Transverse colon (tissue), 4 donors: ENCODE data around the gene EXOC8. TPM values are rescaled to one million over a fixed set of nuclear protein-coding genes. Genes with fewer than 3 reads are reported as not detected.
"Not testable (repeated sequence)": the region's sequence is repeated elsewhere in the genome, so short reads cannot be mapped to it uniquely, and the experiment has no call there.

Experiments used
- DNase-seq: peaks from one replicate; pipeline ENCODE4 v3.0.0-alpha.2; 2019
- H3K27ac ChIP-seq, 4 donors: fragments of 200-600 bp; sonication (generic); 2 replicates each; pipeline ENCODE4 v1.5.1; 2016 to 2018; ENCODE audit warnings: inconsistent platforms in 4 of 4
- H3K27me3 ChIP-seq: fragments of 200-600 bp; sonication (generic); 2 replicates; pipeline ENCODE4 v1.5.1; 2017; ENCODE audit warnings: inconsistent platforms
- H3K36me3 ChIP-seq, 4 donors: fragments of 200-600 bp; sonication (generic); 2 replicates each; pipeline ENCODE4 v1.5.1; 2017 to 2019; ENCODE audit warnings: inconsistent platforms in 4 of 4
- H3K4me1 ChIP-seq, 4 donors: fragments of 200-600 bp; sonication (generic); 2 replicates each; pipeline ENCODE4 v1.5.1; 2017 to 2020; ENCODE audit warnings: inconsistent platforms in 4 of 4
- H3K4me3 ChIP-seq, 4 donors: fragments of 200-600 bp; sonication (generic); 1 replicate in 1 of 4; 2 replicates in 3 of 4; pipeline versions ENCODE4 v1.5.1 to v1.6.1; 2017 to 2019; ENCODE audit warnings: inconsistent platforms in 4 of 4
- H3K9me3 ChIP-seq, 2 donors: fragments of 200-600 bp; sonication (generic); 2 replicates each; pipeline ENCODE4 v1.5.1; 2017 to 2019; ENCODE audit warnings: inconsistent platforms in 2 of 2
- CTCF ChIP-seq, 5 experiments: fragments of 200-600 bp in 3 of 5; fragments of 450-650 bp in 2 of 5; sonication (generic) in 3 of 5; IDR thresholded peaks; 1 replicate in 2 of 5; 2 replicates in 3 of 5; pipeline ENCODE4 v1.5.1; 2016 to 2017; ENCODE audit warnings: antibody characterized with exemption in 5 of 5, inconsistent platforms in 3 of 5, mild to moderate bottlenecking in 2 of 5, moderate library complexity in 1 of 5
- EP300 ChIP-seq: sonication (generic); formaldehyde crosslinking; IDR thresholded peaks from one replicate; pipeline ENCODE4 v1.6.1; 2017; ENCODE audit warnings: antibody characterized with exemption, low read depth
- POLR2A ChIP-seq: fragments of 450-650 bp; IDR thresholded peaks from one replicate; pipeline ENCODE4 v1.6.1; 2016; ENCODE audit warnings: antibody characterized with exemption, mild to moderate bottlenecking, moderate library complexity
- POLR2AphosphoS5 ChIP-seq, 3 donors: sonication (generic); formaldehyde crosslinking; IDR thresholded peaks; one replicate each; pipeline ENCODE4 v1.6.1; 2016; ENCODE audit warnings: antibody characterized with exemption in 3 of 3
- WGBS, 2 donors: methylation state at CpG; one replicate each; pipeline ENCODE4 v1.1.5; 2018; ENCODE audit warnings: low coverage in 1 of 2; 5-methylcytosine and 5-hydroxymethylcytosine counted together
- in situ Hi-C, 4 donors: fragments of 200-750 bp; cut with MboI; loops; one replicate each; pipeline versions ENCODE4 v1.15.0 to v1.15.1; 2017; ENCODE audit warnings: low sequenced_read_pairs in 3 of 4, low pct_ligation_motif_present in 1 of 4, low pct_unique_long_range_greater_than_20kb in 1 of 4
- intact Hi-C: fragments of 100-400 bp; cut with DNase I; formaldehyde crosslinking; loops from one replicate; pipeline ENCODE4 v1.15.1; 2023; ENCODE audit warnings: low total_unique reads
- total RNA-seq, 4 donors: library from RNA; depleted of rRNA; stranded (reverse); fragments of >200 nt; gene quantifications; one replicate each; pipeline ENCODE4 v1.1.0, GENCODE V29; 2016

Gene EXOC8
- total RNA-seq, 4 donors from 2014 or later = 9.0 to 18.3 (median 13.3) TPM

DNA sequence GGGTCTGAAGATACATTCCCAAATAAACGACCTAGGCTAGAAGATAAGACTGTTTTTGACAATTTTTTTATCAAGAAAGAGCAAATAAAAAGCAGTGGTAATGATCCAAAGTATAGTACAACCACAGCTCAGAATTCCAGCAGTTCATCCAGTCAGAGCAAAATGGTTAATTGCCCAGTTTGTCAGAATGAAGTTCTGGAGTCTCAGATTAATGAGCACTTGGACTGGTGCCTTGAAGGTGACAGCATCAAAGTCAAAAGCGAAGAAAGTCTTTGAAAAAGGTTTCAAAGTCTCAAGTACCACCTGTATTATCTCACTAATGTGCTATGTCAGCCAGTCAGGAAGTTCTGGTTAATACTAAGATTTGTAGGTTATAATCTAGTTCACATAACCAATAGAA, 15.4 kb upstream of the EXOC8 start:
- Histone ChIP-seq H3K9me3 (no peaks in the 10 kb centered on the region), H3K27ac (no peak overlapping the region), H3K4me1 (peaks cover 0 to 2% (median 2%) of the 10 kb centered on the region in 4 donors), H3K27me3 (no peaks in the 10 kb centered on the region), H3K36me3 (peaks cover 0 to 33% (median 6%) of the 10 kb centered on the region in 4 donors), H3K4me3 (no peak overlapping the region)
- DNase-seq = no peak
- in situ Hi-C loops (loop anchor here in 1 of 4 donors (10.0 kb wide), 1 partner anchor 252 kb away; no protein-coding TSS in a partner anchor), intact Hi-C loops (no loop called here)
- TF ChIP-seq POLR2AphosphoS5 (IDR thresholded peaks at IDR 0.05) = no peak
- TF ChIP-seq POLR2A = no peak
- no peak for TF ChIP-seq CTCF (IDR thresholded peaks at IDR 0.05)
- no peak for TF ChIP-seq EP300
- WGBS, 2 donors = 72 to 84% methylated on average over 2 of the region's 2 CpGs

DNA sequence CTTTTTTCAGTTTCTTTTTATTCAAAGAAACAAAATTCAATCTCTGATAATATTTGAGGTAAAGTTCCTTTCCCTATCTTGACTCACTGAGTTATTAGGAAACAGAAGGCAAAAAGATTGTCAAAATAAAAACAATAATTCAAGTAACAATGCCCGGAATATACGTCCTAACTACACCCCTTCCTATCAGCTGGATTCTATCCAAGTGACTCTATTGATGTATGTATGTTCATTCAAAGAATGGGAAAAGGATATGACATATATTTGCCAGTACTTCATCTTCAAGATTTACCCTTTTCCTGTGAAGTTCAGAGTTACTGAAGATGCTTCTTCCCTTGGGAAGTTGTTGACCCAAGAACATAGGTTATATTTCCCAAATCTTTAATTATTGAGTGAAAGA, 14.2 kb upstream of the EXOC8 start:
- Histone ChIP-seq H3K4me1 (no peaks in the 10 kb centered on the region), H3K27ac (no peak overlapping the region), H3K4me3 (no peak overlapping the region), H3K27me3 (no peaks in the 10 kb centered on the region), H3K36me3 (peaks cover 0 to 38% (median 6%) of the 10 kb centered on the region in 4 donors), H3K9me3 (no peaks in the 10 kb centered on the region)
- WGBS, 2 donors = 74 to 77% methylated on average over 2 of the region's 2 CpGs
- DNase-seq = no peak
- in situ Hi-C loops = loop anchor here in 1 of 4 donors (10.0 kb wide), 1 partner anchor 253 kb away; no protein-coding TSS in a partner anchor
- intact Hi-C loops = no loop called here
- TF ChIP-seq POLR2AphosphoS5 (IDR thresholded peaks at IDR 0.05) (no peak), POLR2A (no peak), CTCF (IDR thresholded peaks at IDR 0.05) (no peak), EP300 (no peak)

- H3K9me3 ChIP-seq, H3K27me3 ChIP-seq, intact Hi-C loops, H3K27ac ChIP-seq, H3K4me1 ChIP-seq, H3K4me3 ChIP-seq, DNase-seq: not testable (repeated sequence)
- in situ Hi-C loops = loop anchor here in 1 of 4 donors (10.0 kb wide), 1 partner anchor 256 kb away; no protein-coding TSS in a partner anchor
- H3K36me3 ChIP-seq = peaks cover 0 to 38% (median 6%) of the 10 kb centered on the region in 4 donors
- WGBS, 2 donors = 83 to 97% methylated on average over 1 of the region's 1 CpG
Measured at GRCh38 chr1:231348856-231349255, 11.2 kb upstream of the EXOC8 start.

DNA sequence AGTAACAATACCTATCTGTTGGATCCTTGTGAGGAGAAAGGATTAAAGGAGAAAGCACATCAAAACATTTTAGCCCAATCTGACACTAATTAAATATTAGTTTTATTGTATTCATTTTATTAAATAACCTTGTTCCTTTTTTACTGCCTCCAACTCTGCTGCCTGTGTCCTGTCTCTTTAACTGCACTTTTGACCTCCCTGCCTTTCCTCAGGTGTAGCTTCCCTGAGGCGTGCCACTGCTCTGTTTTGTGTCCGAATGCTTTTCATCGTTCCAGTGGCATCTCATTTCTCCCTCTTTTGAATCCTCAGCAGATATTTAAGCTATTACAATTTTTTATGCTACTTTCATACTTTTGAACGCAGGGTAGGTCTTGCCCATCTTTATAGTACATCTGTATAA, 10.8 kb upstream of the EXOC8 start:
- in situ Hi-C loops (loop anchor here in 1 of 4 donors (10.0 kb wide), 1 partner anchor 256 kb away; no protein-coding TSS in a partner anchor), intact Hi-C loops (no loop called here)
- Histone ChIP-seq H3K36me3 (peaks cover 0 to 38% (median 6%) of the 10 kb centered on the region in 4 donors), H3K4me1 (no peaks in the 10 kb centered on the region), H3K4me3 (no peak overlapping the region), H3K9me3 (no peaks in the 10 kb centered on the region), H3K27me3 (no peaks in the 10 kb centered on the region), H3K27ac (no peak overlapping the region)
- no peak for TF ChIP-seq EP300
- no peak for TF ChIP-seq CTCF (IDR thresholded peaks at IDR 0.05)
- no peak for TF ChIP-seq POLR2A
- no peak for TF ChIP-seq POLR2AphosphoS5 (IDR thresholded peaks at IDR 0.05)
- 90 to 97% methylated on average over 2 to 4 of the region's 4 CpGs for WGBS, 2 donors
- DNase-seq = no peak

DNA sequence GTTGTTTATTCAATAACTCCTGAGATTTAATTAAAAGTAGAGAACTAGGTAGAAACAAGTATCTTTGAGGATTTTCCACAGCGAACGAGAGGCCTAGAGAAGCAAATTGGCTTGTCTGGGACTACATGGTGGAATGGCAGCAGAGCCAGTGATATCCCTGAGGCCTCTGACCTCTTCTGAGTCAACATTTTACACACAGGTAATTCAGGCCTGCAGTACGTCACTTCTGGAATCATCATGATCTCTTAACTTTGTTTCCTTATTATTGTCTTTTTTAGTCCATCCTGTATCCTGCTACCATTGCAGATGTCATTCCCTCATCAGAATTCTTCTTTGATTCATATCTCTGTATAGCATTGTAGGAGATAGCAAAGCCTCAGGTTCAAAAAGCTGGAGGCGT, 10.3 kb upstream of the EXOC8 start:
- DNase-seq = no peak
- no peak for TF ChIP-seq CTCF (IDR thresholded peaks at IDR 0.05)
- no peak for TF ChIP-seq POLR2AphosphoS5 (IDR thresholded peaks at IDR 0.05)
- no peak for TF ChIP-seq EP300
- TF ChIP-seq POLR2A = no peak
- WGBS, 2 donors = 79 to 90% methylated on average over 4 of the region's 4 CpGs
- Histone ChIP-seq H3K27ac (no peak overlapping the region), H3K36me3 (peaks cover 0 to 35% (median 6%) of the 10 kb centered on the region in 4 donors), H3K4me1 (no peaks in the 10 kb centered on the region), H3K27me3 (no peaks in the 10 kb centered on the region), H3K4me3 (no peak overlapping the region), H3K9me3 (no peaks in the 10 kb centered on the region)
- intact Hi-C loops (no loop called here), in situ Hi-C loops (loop anchor here in 1 of 4 donors (10.0 kb wide), 1 partner anchor 257 kb away; no protein-coding TSS in a partner anchor)
